HG03571 (cell line): Measurements from ENCODE around the gene ING3.

Experiments used
- ATAC-seq: cut with Tn5 transposase; IDR thresholded peaks from one replicate; pipeline ENCODE4 v1.9.1; 2021; ENCODE audit not compliant: unreplicated experiment

The ING3 gene

DNA sequence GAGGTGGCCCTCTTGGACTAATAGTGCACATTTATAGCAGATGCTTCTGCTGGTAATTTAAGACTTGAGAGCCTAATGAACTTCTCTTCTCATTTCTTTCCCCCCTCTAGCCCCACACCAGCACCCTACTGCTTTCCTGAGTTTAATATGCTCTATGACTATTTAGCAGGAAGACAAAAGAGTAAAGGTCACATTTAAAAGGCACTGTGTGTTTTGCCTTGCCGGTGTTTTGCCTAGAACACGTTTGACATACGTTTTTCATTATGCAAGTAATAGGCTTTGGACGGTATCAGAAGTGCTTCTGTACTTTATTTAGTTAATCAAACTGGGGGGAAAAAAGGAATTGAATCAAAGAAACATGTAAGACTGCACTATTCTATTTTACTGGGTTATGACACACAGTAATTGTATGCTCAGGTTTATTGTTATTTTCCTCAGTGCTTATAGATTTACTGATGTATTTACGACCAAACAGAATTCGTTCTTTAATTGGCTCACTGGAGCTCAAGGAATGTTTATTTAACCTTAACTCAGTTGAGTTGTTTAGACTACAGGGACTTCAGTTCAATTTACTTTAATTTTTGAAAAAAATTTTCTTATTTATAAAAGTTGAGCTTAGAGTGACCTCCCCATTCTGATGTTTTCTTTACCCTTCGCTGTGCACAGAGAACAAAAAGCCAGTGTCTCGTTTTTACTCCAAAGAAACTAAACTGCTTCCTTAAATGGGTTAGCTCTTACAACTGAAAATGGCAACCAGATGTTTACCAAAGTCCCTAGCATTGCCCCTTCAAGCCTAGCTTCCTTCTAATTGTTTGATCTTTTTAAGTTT lies 73.3 kb downstream of the ING3 start:
- ATAC-seq, result no peak

GRCh38 chr7:121024611-121025010 lies 74.0 kb downstream of the ING3 start:
- ATAC-seq, result no peak

- no peak for ATAC-seq
Measured at GRCh38 chr7:121026159-121026558, 75.6 kb downstream of the ING3 start.

DNA sequence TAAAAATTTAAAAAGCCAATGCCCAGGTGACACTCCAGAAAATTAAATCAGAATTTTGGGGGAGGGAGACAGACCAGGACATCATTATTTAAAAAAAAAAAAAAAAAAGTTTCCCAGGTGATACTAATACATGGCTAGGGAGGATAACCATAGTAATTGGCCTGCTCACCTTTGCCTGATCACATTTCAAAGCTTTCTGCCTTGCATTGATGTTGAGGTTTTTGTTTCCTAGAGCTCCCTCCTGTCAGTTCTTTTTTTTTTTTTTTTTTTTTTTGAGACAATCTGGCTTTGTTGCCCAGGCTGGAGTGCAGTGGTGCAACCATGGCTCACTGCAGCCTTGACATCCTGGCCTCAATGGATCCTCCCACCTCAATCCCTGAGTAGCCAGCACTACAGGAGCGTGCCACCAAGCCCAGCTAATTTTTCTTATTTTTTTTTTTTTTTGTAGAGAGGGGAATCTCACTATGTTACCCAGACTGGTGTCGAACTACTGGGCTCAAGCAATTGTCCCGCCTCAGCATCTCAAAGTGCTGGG lies 76.1 kb downstream of the ING3 start:
- ATAC-seq, result no peak
